Hepatocyte (in vitro differentiated cells): ENCODE data around the gene MID1. TPM values are rescaled to one million over a fixed set of nuclear protein-coding genes. Genes with fewer than 3 reads are reported as not detected.

Experiments
- DNase-seq: peaks from one replicate; pipeline ENCODE4 v3.0.0-alpha.2; 2016; ENCODE audit warnings: low spot score
- H2AFZ ChIP-seq: fragments of 200-600 bp; sonication (generic); 2 replicates; pipeline ENCODE4 v1.6.0; 2016; ENCODE audit warnings: antibody characterized with exemption, mild to moderate bottlenecking
- H3K27ac ChIP-seq: fragments of 200-600 bp; sonication (generic); 2 replicates; pipeline ENCODE4 v1.5.1; 2016; ENCODE audit warnings: mild to moderate bottlenecking
- H3K27me3 ChIP-seq: fragments of 200-600 bp; sonication (generic); 2 replicates; pipeline ENCODE4 v1.6.1; 2016
- H3K36me3 ChIP-seq: fragments of 200-600 bp; sonication (generic); replicated peaks from 2 replicates; pipeline ENCODE4 v1.5.1; 2016; ENCODE audit warnings: low read depth; ENCODE audit not compliant: insufficient read depth
- H3K4me1 ChIP-seq: fragments of 200-600 bp; sonication (generic); 2 replicates; pipeline ENCODE4 v1.5.1; 2016; ENCODE audit warnings: mild to moderate bottlenecking, moderate library complexity; ENCODE audit not compliant: insufficient read depth
- H3K4me2 ChIP-seq: fragments of 200-600 bp; sonication (generic); 2 replicates; pipeline ENCODE4 v1.6.0; 2016
- H3K4me3 ChIP-seq: fragments of 200-600 bp; sonication (generic); 2 replicates; pipeline ENCODE4 v1.5.1; 2016; ENCODE audit warnings: mild to moderate bottlenecking
- H3K79me2 ChIP-seq: fragments of 200-600 bp; sonication (generic); 2 replicates; pipeline ENCODE4 v1.6.0; 2017; ENCODE audit warnings: mild to moderate bottlenecking
- H3K9me2 ChIP-seq: fragments of 200-600 bp; sonication (generic); replicated peaks from 2 replicates; pipeline ENCODE4 v1.6.0; 2017; ENCODE audit warnings: mild to moderate bottlenecking; ENCODE audit not compliant: insufficient read depth
- H3K9me3 ChIP-seq: fragments of 200-600 bp; sonication (generic); 2 replicates; pipeline ENCODE4 v1.5.1; 2016; ENCODE audit warnings: low read depth, mild to moderate bottlenecking
- H4K20me1 ChIP-seq: fragments of 200-600 bp; sonication (generic); 2 replicates; pipeline ENCODE4 v1.6.0; 2016; ENCODE audit warnings: mild to moderate bottlenecking; ENCODE audit not compliant: insufficient read depth, poor library complexity, severe bottlenecking
- EZH2 ChIP-seq: fragments of 200-600 bp; sonication (generic); IDR thresholded peaks from 2 replicates; pipeline ENCODE4 v1.6.1; 2016; ENCODE audit warnings: antibody characterized with exemption, mild to moderate bottlenecking, borderline replicate concordance
- EZH2phosphoT487 ChIP-seq: fragments of 200-600 bp; sonication (generic); IDR thresholded peaks from one replicate; pipeline ENCODE4 v1.6.1; 2018; ENCODE audit warnings: antibody characterized with exemption, mild to moderate bottlenecking, low read depth, moderate library complexity; ENCODE audit not compliant: unreplicated experiment, severe bottlenecking
- WGBS: methylation state at CpG from one replicate; pipeline ENCODE4 v1.1.6; 2016; ENCODE audit warnings: low lambda C conversion rate; ENCODE audit errors: missing lambda C conversion rate; 5-methylcytosine and 5-hydroxymethylcytosine counted together
- polyA plus RNA-seq: library from polyadenylated mRNA; unstranded; fragments of >200 nt; fragmentation: Nextera tagmentation; extraction: Ambion mirVana; gene quantifications from 2 replicates; pipeline ENCODE4 v1.2.1, GENCODE V29; 2016
- total RNA-seq: library from RNA; depleted of rRNA; stranded (reverse); fragments of >200 nt; gene quantifications from 2 replicates; pipeline ENCODE4 v1.2.3, GENCODE V29; 2014
- TF ChIP-seq, protein P1 (sequence below): fragments of 200-600 bp; sonication (generic); IDR thresholded peaks from 2 replicates; pipeline ENCODE4 v1.5.1; 2016; ENCODE audit warnings: antibody characterized with exemption, mild to moderate bottlenecking; ENCODE audit not compliant: poor library complexity

MID1 gene
- total and polyA plus RNA-seq, 2 experiments from 2014 or later, result 21.1 to 21.3 TPM

DNA sequence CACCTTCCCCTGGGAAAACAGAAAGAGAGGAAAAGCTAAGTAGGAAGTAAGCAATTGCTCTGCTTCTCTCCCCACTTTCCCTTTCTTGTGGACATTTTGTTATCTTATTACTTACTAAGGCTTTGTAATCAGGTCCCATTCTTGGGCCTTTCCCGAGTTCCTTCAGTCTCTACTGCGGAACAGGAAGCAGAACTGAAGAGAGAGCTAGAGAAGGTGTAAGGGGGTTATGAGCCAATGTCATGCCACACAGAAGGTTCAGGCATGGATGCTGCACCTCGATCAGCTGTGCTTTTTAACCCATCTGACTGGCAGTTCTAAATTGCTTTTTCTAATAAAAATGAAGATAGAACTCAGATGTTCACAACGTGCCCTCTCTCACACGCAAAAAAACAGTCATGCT lies 83.6 kb downstream of the MID1 start:
- H3K9me2 ChIP-seq, result no peaks in the 10 kb centered on the region
- no peaks in the 10 kb centered on the region for H3K9me3 ChIP-seq
- no peaks in the 10 kb centered on the region for H4K20me1 ChIP-seq
- no peak overlapping the region for H3K4me3 ChIP-seq
- DNase-seq, result peak; percentile 8
- WGBS, result 59% methylated on average over 5 of the region's 5 CpGs
- peak overlapping the region; percentile 14 for H3K27ac ChIP-seq
- TF ChIP-seq EZH2phosphoT487, result no peak
- no peak for TF ChIP-seq EZH2
- TF ChIP-seq, protein P1, sequence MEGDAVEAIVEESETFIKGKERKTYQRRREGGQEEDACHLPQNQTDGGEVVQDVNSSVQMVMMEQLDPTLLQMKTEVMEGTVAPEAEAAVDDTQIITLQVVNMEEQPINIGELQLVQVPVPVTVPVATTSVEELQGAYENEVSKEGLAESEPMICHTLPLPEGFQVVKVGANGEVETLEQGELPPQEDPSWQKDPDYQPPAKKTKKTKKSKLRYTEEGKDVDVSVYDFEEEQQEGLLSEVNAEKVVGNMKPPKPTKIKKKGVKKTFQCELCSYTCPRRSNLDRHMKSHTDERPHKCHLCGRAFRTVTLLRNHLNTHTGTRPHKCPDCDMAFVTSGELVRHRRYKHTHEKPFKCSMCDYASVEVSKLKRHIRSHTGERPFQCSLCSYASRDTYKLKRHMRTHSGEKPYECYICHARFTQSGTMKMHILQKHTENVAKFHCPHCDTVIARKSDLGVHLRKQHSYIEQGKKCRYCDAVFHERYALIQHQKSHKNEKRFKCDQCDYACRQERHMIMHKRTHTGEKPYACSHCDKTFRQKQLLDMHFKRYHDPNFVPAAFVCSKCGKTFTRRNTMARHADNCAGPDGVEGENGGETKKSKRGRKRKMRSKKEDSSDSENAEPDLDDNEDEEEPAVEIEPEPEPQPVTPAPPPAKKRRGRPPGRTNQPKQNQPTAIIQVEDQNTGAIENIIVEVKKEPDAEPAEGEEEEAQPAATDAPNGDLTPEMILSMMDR, result no peak
- H3K4me1 ChIP-seq, result peaks cover 3% of the 10 kb centered on the region
- no peaks in the 10 kb centered on the region for H3K27me3 ChIP-seq
- no peaks in the 10 kb centered on the region for H3K36me3 ChIP-seq
- no peak overlapping the region for H3K4me2 ChIP-seq
- no peak overlapping the region for H2AFZ ChIP-seq
- H3K79me2 ChIP-seq, result peaks cover 7% of the 10 kb centered on the region

DNA sequence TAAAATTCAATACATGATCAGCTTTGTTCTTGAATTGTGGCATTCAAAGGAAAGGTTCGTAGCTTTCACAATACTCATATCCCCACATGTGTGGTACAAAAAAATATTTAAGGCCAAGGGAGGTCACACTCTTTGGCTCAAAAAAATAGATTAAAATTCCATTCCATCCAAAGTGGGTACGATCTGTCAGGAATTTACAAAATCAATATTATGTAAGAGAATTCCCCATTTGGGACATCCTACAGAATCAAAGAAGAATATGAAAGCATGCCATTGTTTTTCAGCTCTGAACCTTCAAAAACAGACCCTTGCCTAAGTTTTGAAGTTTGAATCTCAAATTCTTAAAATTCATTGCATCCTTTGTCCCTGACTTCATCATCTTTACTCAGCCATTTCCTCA lies 85.8 kb downstream of the MID1 start:
- Histone ChIP-seq H3K4me2 (no peak overlapping the region), H3K9me2 (no peaks in the 10 kb centered on the region), H3K4me1 (peaks cover 3% of the 10 kb centered on the region), H3K4me3 (no peak overlapping the region), H3K79me2 (peaks cover 7% of the 10 kb centered on the region), H3K9me3 (no peaks in the 10 kb centered on the region), H3K36me3 (no peaks in the 10 kb centered on the region), H2AFZ (no peak overlapping the region), H3K27ac (no peak overlapping the region), H4K20me1 (no peaks in the 10 kb centered on the region), H3K27me3 (no peaks in the 10 kb centered on the region)
- 80% methylated on average over 2 of the region's 2 CpGs for WGBS
- DNase-seq, result no peak
- TF ChIP-seq EZH2, result no peak
- TF ChIP-seq, protein P1, result no peak
- no peak for TF ChIP-seq EZH2phosphoT487

DNA sequence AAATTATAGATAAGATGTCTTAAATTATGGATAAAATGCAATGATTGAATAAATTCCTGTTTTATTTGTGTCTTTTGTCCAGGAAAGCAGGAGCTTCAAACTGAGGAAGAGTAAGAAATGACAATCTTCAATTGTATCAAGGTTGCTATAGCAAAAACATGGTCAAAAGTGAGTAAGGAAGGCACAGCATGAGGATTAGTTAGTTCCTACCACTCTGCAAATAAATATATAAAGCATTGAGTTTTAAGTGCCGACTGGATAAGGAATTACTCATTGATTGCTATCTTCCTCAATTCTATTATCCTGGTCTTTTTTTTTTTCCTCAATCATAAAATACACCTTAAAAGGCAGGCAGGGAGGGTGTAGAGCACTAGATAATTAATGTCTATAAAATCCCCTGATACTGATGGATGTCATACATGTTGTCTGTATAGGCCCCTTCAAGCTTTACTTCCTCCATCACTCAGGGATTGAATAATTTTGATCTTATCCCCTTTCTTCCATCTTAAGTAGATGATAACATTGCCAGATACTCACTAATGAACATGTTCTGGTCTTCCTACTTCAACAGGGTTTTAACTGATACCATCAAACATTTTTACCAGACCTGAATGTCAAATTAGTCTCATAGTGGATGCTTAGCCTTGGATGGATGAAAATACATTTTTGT lies 86.6 kb downstream of the MID1 start:
- Histone ChIP-seq H3K27ac (no peak overlapping the region), H3K9me2 (no peaks in the 10 kb centered on the region), H3K4me2 (no peak overlapping the region), H3K27me3 (no peaks in the 10 kb centered on the region), H3K4me1 (peaks cover 3% of the 10 kb centered on the region), H4K20me1 (no peaks in the 10 kb centered on the region), H3K79me2 (peaks cover 7% of the 10 kb centered on the region), H3K4me3 (no peak overlapping the region), H3K36me3 (no peaks in the 10 kb centered on the region), H2AFZ (no peak overlapping the region), H3K9me3 (no peaks in the 10 kb centered on the region)
- TF ChIP-seq, protein P1, result no peak
- TF ChIP-seq EZH2, result no peak
- no peak for TF ChIP-seq EZH2phosphoT487
- WGBS, result 72% methylated on average over 1 of the region's 1 CpG
- DNase-seq, result no peak
